Measurements from ENCODE around the gene DUXB.

The DUXB gene

GRCh38 chr16:75660726-75661302 lies 40.4 kb downstream of the DUXB start:
- DNase-seq (ENCODE audit: low read depth in 2 of 2, low spot score in 1 of 2) = no peak

GRCh38 chr16:75660321-75660720 lies 40.9 kb downstream of the DUXB start:
- DNase-seq (ENCODE audit: low read depth in 2 of 2, low spot score in 1 of 2) = no peak

- no peak for DNase-seq (ENCODE audit: low read depth in 2 of 2, low spot score in 1 of 2)
Measured at GRCh38 chr16:75658175-75658574, 43.1 kb downstream of the DUXB start.

DNA sequence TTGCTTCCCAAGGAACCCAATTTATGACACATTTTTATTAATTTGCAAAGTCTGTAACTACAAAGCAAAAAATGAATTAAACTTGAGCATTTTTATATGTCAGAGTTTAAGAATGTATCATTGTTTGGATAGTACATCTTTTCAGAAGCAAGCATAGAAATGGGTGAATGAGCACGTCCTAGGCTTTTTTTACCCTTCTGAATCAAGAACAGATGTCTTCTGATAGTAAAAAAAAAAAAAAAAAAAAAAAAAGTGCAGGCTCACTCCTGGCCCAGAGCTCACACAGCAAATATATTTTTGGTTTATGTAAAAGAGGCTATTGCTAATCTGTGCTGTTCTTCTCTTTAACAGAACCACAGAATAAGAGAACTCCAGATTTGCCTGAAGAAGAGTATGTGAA lies 47.3 kb downstream of the DUXB start:
- no peak for DNase-seq (ENCODE audit: low read depth in 2 of 2, low spot score in 1 of 2)

- peak; percentile 67 to 70 for DNase-seq (ENCODE audit: low read depth in 2 of 2, low spot score in 1 of 2)
Measured at GRCh38 chr16:75648265-75649076, 52.8 kb downstream of the DUXB start.

- peak; percentile 85 to 90 for DNase-seq (ENCODE audit: low read depth in 2 of 2, low spot score in 1 of 2)
Measured at GRCh38 chr16:75647492-75648264, 53.6 kb downstream of the DUXB start, which contains the start of the genes KARS1 and TERF2IP. TSS of gene KARS1 (minus strand) at chr16:75647665. CDS start at chr16:75647639, 26 bp downstream. TSS of gene TERF2IP (plus strand) at chr16:75647773. CDS start at chr16:75647883, 110 bp downstream.

- DNase-seq (ENCODE audit: low read depth in 2 of 2, low spot score in 1 of 2) = no peak
Measured at GRCh38 chr16:75647112-75647491, 54.2 kb downstream of the DUXB start.

- no peak for DNase-seq (ENCODE audit: low read depth in 2 of 2, low spot score in 1 of 2)
Measured at GRCh38 chr16:75644240-75645012, 56.8 kb downstream of the DUXB start.
